ENCODE data around the gene FGF14.

The FGF14 gene

DNA sequence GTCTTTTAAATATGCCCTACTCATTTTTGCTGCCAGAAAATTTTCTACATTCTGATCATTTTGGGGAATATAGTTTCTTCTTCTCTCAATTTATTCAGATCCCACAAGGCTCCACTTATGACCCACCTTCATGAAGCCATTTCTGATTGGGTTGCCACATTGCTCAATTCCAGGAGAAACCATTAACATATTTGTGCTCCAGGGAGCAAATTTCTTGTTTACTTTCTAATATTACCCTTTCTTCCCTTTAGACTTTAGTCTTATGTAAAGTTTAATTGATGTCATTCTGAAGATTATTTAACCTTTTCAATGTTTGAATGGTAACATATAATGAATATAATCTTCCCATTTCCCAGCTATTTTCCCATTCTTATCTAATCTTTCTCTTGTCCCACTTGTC lies 617.5 kb downstream of the FGF14 start:
- no peak overlapping the region for H3K4me2 ChIP-seq

DNA sequence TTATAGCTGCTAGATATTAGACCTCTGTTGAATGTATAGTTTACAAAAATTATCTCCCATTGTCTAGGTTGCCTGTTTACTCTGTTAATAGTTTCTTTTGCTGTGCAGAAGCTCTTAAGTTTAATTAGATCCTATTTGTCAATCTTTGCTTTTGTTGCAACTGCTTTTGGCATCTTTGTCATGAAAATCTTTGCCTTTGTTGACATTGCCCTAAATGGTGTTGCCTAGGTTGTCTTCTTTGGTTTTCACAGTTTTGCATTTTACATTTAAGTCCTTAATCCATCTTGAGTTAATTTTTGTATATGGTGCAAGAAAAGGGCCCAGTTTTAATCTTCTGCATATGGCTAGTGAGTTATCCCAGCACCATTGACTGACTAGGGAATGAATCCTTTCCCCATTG lies 618.3 kb downstream of the FGF14 start:
- no peak overlapping the region for H3K4me3 ChIP-seq
- no peak overlapping the region for H3K4me2 ChIP-seq
- no peaks in the 10 kb centered on the region for H3K36me3 ChIP-seq
- H3K4me1 ChIP-seq: no peaks in the 10 kb centered on the region
- TF ChIP-seq Cebpa-rat (IDR thresholded peaks at IDR 0.05): no peak
- no peak overlapping the region for H3K27ac ChIP-seq
- no peaks in the 10 kb centered on the region for H3K27me3 ChIP-seq
- H4K20me1 ChIP-seq: no peaks in the 10 kb centered on the region
- no peaks in the 10 kb centered on the region for H3K9me3 ChIP-seq (replicated peaks in 1 of 11)
- H3K9ac ChIP-seq: no peak overlapping the region

More for the DNA sequence above, 617.5 kb downstream of the FGF14 start:
- Histone ChIP-seq H3K9ac (no peak overlapping the region), H3K27ac (no peak overlapping the region), H3K4me1 (no peaks in the 10 kb centered on the region), H3K9me3 (replicated peaks in 1 of 11) (no peaks in the 10 kb centered on the region), H4K20me1 (no peaks in the 10 kb centered on the region), H3K4me3 (no peak overlapping the region), H3K36me3 (no peaks in the 10 kb centered on the region), H3K27me3 (no peaks in the 10 kb centered on the region)
- TF ChIP-seq Cebpa-rat (IDR thresholded peaks at IDR 0.05): no peak

DNA sequence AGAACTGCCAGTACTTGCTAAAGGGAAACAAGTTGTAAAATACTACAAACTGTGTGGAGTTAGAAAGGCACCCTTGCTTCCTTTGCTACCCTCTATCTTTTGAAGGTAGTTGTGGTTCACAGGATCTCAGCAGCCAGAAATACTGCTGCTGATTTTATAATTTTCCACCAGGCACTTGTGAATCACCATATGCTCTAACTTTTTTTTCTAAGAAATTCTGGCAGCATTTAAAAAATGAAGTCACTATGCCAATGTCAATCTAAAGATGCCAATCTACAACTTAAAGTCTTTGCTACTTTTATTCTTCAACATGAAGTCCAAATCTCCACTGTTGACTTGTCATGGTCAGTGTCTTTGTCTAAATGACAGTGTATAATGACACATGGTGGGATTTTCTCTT lies 621.6 kb downstream of the FGF14 start:
- no peaks in the 10 kb centered on the region for H4K20me1 ChIP-seq
- no peaks in the 10 kb centered on the region for H3K36me3 ChIP-seq
- TF ChIP-seq Cebpa-rat (IDR thresholded peaks at IDR 0.05): no peak
- H3K4me3 ChIP-seq: no peak overlapping the region
- no peaks in the 10 kb centered on the region for H3K9me3 ChIP-seq (replicated peaks in 1 of 11)
- no peak overlapping the region for H3K9ac ChIP-seq
- H3K4me1 ChIP-seq: no peaks in the 10 kb centered on the region
- H3K27ac ChIP-seq: no peak overlapping the region
- H3K27me3 ChIP-seq: no peaks in the 10 kb centered on the region
- H3K4me2 ChIP-seq: no peak overlapping the region

DNA sequence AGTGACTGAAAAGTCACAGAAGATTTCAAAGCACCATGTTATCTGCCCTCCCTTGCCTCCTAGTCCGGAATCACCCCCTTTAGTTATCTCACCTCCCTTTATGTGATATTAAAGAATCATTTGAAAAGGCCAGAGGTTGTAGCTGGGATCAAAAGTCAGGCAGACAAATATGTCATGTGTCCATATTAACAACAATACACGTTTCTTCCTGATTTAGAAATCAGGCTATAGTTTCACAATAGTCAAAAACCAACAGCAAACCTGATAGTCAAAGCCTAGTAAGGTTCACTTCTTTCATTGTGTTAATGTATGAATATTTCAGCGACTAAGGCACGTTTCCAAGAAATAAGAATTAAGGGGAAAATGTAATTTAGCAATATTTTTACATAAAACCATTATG lies 622.7 kb downstream of the FGF14 start:
- no peak for TF ChIP-seq Cebpa-rat (IDR thresholded peaks at IDR 0.05)
- Histone ChIP-seq H3K27ac (no peak overlapping the region), H3K36me3 (no peaks in the 10 kb centered on the region), H3K4me1 (no peaks in the 10 kb centered on the region), H3K4me2 (no peak overlapping the region), H3K9ac (no peak overlapping the region), H3K9me3 (replicated peaks in 1 of 11) (no peaks in the 10 kb centered on the region), H3K4me3 (no peak overlapping the region), H3K27me3 (no peaks in the 10 kb centered on the region), H4K20me1 (no peaks in the 10 kb centered on the region)

DNA sequence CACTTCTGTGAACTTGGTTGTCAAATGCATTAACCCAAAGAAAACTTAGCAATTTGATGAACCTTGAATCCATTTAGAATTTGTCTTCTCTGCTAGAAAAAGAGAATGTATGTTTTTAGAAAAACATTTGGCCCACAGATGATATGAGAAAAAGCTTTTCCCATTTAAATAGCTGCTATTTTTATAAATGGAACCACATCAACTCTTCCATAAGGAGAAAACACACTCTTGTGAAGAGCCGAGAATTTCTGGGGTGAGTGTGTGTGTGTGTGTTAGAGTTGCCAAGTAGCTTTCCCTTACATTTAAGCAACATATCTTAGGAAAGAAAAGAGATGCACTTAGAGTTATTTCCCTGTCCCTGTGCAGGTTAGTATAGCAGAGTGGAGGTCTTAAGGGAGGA lies 626.6 kb downstream of the FGF14 start:
- Histone ChIP-seq H4K20me1 (no peaks in the 10 kb centered on the region), H3K36me3 (no peaks in the 10 kb centered on the region), H3K27ac (no peak overlapping the region), H3K4me1 (peaks cover 0 to 8% (median 0%) of the 10 kb centered on the region in 10 experiments; a peak in 1 of 20 replicates), H3K9ac (no peak overlapping the region), H3K9me3 (replicated peaks in 1 of 11) (no peaks in the 10 kb centered on the region), H3K4me2 (no peak overlapping the region), H3K4me3 (no peak overlapping the region), H3K27me3 (no peaks in the 10 kb centered on the region)
- no peak for TF ChIP-seq Cebpa-rat (IDR thresholded peaks at IDR 0.05)

DNA sequence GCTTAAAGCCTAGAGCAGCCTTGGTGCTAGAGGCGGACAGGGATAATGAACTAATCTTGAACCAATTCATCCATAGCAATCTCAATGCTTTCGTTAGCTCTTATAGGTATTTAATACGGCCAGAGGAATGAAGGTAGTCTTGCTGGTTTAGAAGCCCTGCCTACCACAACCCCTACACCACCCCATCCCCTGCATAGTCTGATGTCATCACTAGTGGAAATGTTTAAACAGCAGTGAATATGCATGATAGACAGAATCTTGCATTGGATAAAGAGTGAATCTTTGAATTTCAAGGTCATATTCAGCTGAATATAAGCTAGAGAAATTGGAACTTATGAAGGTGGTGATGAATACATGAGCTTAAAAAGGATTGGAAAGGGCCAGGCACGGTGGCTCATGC lies 627.5 kb downstream of the FGF14 start:
- no peaks in the 10 kb centered on the region for H3K27me3 ChIP-seq
- H3K27ac ChIP-seq: no peak overlapping the region
- no peaks in the 10 kb centered on the region for H3K9me3 ChIP-seq (replicated peaks in 1 of 11)
- no peaks in the 10 kb centered on the region for H4K20me1 ChIP-seq
- H3K4me1 ChIP-seq: peaks cover 0 to 8% (median 0%) of the 10 kb centered on the region in 10 experiments; a peak in 1 of 20 replicates
- TF ChIP-seq Cebpa-rat (IDR thresholded peaks at IDR 0.05): no peak
- H3K4me2 ChIP-seq: no peak overlapping the region
- H3K4me3 ChIP-seq: no peak overlapping the region
- no peaks in the 10 kb centered on the region for H3K36me3 ChIP-seq
- H3K9ac ChIP-seq: no peak overlapping the region

DNA sequence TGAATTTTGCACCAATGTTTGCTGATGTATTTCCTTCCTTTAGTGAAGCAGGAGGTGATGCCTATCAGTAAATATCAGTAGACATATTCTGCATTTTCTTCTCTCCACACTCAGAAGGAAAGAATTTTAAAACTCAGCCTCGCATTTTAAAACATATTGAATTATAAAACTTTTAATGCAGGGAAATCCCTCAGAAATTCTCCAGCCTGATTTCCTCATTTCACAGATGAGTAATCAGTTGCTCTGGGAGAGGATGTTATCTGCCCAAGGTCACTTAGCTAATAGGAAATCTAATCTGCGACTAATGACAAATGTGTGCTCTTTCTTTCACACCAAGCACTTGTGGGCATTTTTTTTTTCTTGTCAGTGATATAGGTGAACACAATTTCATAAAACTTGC lies 628.8 kb downstream of the FGF14 start:
- TF ChIP-seq Cebpa-rat (IDR thresholded peaks at IDR 0.05): no peak
- Histone ChIP-seq H3K9ac (no peak overlapping the region), H3K4me1 (peaks cover 0 to 8% (median 0%) of the 10 kb centered on the region in 10 experiments; a peak in 1 of 20 replicates), H3K4me3 (no peak overlapping the region), H4K20me1 (no peaks in the 10 kb centered on the region), H3K27ac (no peak overlapping the region), H3K27me3 (no peaks in the 10 kb centered on the region), H3K4me2 (no peak overlapping the region; a peak in 1 of 22 replicates), H3K9me3 (replicated peaks in 1 of 11) (no peaks in the 10 kb centered on the region), H3K36me3 (no peaks in the 10 kb centered on the region)

DNA sequence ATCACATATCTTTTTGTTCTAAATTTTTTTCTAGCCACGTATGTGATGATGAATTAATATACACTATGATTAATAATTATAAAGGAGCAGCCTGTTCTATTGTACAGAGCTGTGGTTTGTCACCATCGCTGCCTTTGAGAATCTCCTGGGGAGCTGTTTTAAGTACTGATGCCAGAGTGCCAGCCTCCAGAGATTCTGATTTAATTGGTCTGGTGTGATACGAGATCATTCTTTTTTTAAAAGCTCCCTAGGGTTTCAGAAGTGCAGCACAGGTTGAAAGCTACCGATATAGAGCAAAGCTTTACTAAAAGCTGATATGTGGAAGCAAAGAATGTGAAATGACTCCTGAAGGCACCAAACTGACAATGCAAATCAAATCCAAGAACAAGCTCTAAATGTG lies 634.7 kb downstream of the FGF14 start:
- Histone ChIP-seq H3K9me3 (replicated peaks in 1 of 11) (no peaks in the 10 kb centered on the region), H4K20me1 (no peaks in the 10 kb centered on the region), H3K9ac (no peak overlapping the region), H3K27ac (no peak overlapping the region), H3K4me1 (no peaks in the 10 kb centered on the region), H3K27me3 (no peaks in the 10 kb centered on the region), H3K36me3 (no peaks in the 10 kb centered on the region), H3K4me2 (no peak overlapping the region), H3K4me3 (no peak overlapping the region)
- TF ChIP-seq Cebpa-rat (IDR thresholded peaks at IDR 0.05): no peak

DNA sequence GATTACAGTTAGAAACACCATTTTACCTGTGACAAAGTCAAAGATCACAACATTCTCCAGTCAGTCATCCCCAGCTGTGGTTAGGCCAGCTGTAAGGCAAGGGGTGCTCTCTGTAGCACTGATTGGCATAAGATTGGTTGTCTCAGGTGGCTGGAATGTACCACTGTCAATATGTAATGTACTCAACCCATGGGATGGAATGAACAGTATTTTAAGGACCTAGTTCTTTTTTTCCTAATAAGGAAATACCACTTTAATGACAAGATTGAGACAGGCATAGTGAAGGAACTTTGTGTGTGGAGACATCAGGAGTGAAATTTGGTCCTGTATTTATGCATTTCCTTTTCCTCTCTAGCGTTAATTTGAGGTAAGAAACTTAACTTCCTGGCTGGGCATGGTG lies 638.7 kb downstream of the FGF14 start:
- no peaks in the 10 kb centered on the region for H3K27me3 ChIP-seq
- no peak overlapping the region for H3K9ac ChIP-seq
- no peaks in the 10 kb centered on the region for H3K9me3 ChIP-seq (replicated peaks in 1 of 11)
- TF ChIP-seq Cebpa-rat (IDR thresholded peaks at IDR 0.05): no peak
- no peak overlapping the region for H3K4me3 ChIP-seq
- H3K27ac ChIP-seq: no peak overlapping the region
- H3K4me1 ChIP-seq: no peaks in the 10 kb centered on the region
- no peak overlapping the region for H3K4me2 ChIP-seq
- no peaks in the 10 kb centered on the region for H4K20me1 ChIP-seq
- H3K36me3 ChIP-seq: no peaks in the 10 kb centered on the region

DNA sequence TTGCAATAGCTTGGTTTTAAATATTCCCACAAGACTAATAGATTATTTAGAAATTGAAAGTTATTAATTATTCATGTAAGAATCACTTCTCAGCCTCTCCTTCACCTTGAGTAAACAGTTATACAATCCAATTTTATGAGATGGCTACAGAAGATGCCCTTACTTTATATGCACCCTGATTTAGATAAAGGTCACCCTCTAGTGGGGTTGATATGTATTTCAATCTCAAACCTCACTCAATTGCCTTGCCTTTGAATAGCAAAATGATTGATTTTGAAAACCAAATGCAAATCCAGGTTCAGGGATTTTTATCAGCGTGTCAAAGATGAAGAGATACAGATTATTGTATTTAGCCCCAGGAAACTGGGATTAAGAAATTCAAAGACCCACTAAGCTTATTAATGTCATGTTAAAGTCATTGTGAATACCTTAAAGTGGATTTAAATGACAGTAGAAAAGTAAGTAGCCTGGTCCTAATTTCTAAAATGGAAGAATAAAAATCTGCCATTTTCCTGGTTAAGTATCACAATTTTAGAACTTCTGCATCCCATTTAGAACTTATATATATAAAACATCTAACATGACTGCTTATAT lies 644.3 kb downstream of the FGF14 start:
- Histone ChIP-seq H3K9ac (no peak overlapping the region), H3K4me3 (no peak overlapping the region), H3K27ac (no peak overlapping the region), H4K20me1 (no peaks in the 10 kb centered on the region), H3K27me3 (no peaks in the 10 kb centered on the region), H3K9me3 (replicated peaks in 1 of 11) (no peaks in the 10 kb centered on the region), H3K4me1 (peaks cover 0 to 19% (median 0%) of the 10 kb centered on the region in 10 experiments; a peak in 4 of 20 replicates), H3K36me3 (no peaks in the 10 kb centered on the region), H3K4me2 (no peak overlapping the region)
- TF ChIP-seq Cebpa-rat (IDR thresholded peaks at IDR 0.05): no peak

All from BLaER1 treated with 17β-estradiol and CSF1 and Interleukin-3, amounts not matched to agents 10 nM and 100 nM (cell line).